Endothelial cell of umbilical vein (primary cell): ENCODE results near the gene LBHD2. TPM values are rescaled to one million over a fixed set of nuclear protein-coding genes. Genes with fewer than 3 reads are reported as not detected.

Experiments
- BruUV-seq: library from RNA; stranded (reverse); fragments of 400-500 nt; replicated peaks from 2 replicates; lab custom pipeline; 2021; lab: Mats Ljungman, UMichigan
- CTCF ChIA-PET: fragments of 300-600, 350-600 bp; sonication (Branson Sonifier 250); formaldehyde crosslinking; loops from one replicate; lab custom pipeline; 2021; ENCODE audit warnings: antibody characterized with exemption, inconsistent platforms; lab: Charles Lee
- POLR2A ChIA-PET: fragments of 300-600, 350-600 bp; sonication (Branson Sonifier 250); formaldehyde crosslinking; loops from one replicate; lab custom pipeline; 2021; ENCODE audit warnings: antibody characterized with exemption, inconsistent platforms; lab: Charles Lee
- DNase-seq: peaks from one replicate; pipeline ENCODE4 v3.0.0-alpha.2; 2011; ENCODE audit warnings: low read depth, low spot score
- FAIRE-seq: peaks from 2 replicates; lab custom pipeline; 2011; peaks lifted over from hg19 to GRCh38; lab: Jason Lieb, UNC
- H2AFZ ChIP-seq: 2 replicates; pipeline ENCODE4 v1.6.0; 2012; ENCODE audit warnings: low read depth, low read length, control low read depth, inconsistent platforms
- H3K27ac ChIP-seq: 2 replicates; pipeline ENCODE4 v1.5.1; 2011; ENCODE audit warnings: low read depth, mild to moderate bottlenecking, control low read depth, low read length, moderate library complexity; ENCODE audit not compliant: insufficient read depth
- H3K27me3 ChIP-seq, 2 experiments: 2 replicates each; pipeline versions ENCODE4 v1.6.0 to v1.6.1; 2011; ENCODE audit warnings: low read length in 2 of 2, mixed read lengths in 1 of 2; ENCODE audit not compliant: control insufficient read depth in 2 of 2, insufficient read depth in 2 of 2
- H3K36me3 ChIP-seq, 2 experiments: 2 replicates in 1 of 2; 3 replicates in 1 of 2; pipeline ENCODE4 v1.5.1; 2011; ENCODE audit warnings: low read length in 2 of 2, mild to moderate bottlenecking in 1 of 2, moderate library complexity in 1 of 2; ENCODE audit not compliant: control insufficient read depth in 2 of 2, insufficient read depth in 2 of 2; ENCODE audit errors: extremely low read depth in 1 of 2
- H3K4me1 ChIP-seq: 3 replicates; pipeline ENCODE4 v1.5.1; 2011; ENCODE audit warnings: mild to moderate bottlenecking, low read length; ENCODE audit not compliant: control insufficient read depth, insufficient read depth; ENCODE audit errors: extremely low read depth
- H3K4me2 ChIP-seq: 2 replicates; pipeline ENCODE4 v1.6.1; 2011; ENCODE audit warnings: low read length, control low read depth, mixed read lengths; ENCODE audit not compliant: insufficient read depth
- H3K4me3 ChIP-seq, 3 experiments: fragments of 200-600 bp in 1 of 3; sonication (generic), shearing (Covaris generic) in 1 of 3; replicated peaks in 1 of 3; 2 replicates each; pipeline ENCODE4 v1.5.1; 2011 to 2016; ENCODE audit warnings: control low read depth in 3 of 3, low read length in 3 of 3, mild to moderate bottlenecking in 2 of 3, inconsistent platforms in 1 of 3, low read depth in 1 of 3, moderate library complexity in 1 of 3; ENCODE audit not compliant: insufficient read depth in 1 of 3
- H3K79me2 ChIP-seq: 2 replicates; pipeline ENCODE4 v1.6.0; 2012; ENCODE audit warnings: low read length, inconsistent platforms; ENCODE audit not compliant: control insufficient read depth, insufficient read depth
- H3K9ac ChIP-seq: replicated peaks from 2 replicates; pipeline ENCODE3; 2011; ENCODE audit warnings: low read length, control low read depth; ENCODE audit not compliant: insufficient read depth; ENCODE audit errors: extremely low read depth
- H3K9me1 ChIP-seq: replicated peaks from 3 replicates; pipeline ENCODE4 v1.6.0; 2011; ENCODE audit warnings: mild to moderate bottlenecking, low read length; ENCODE audit not compliant: control insufficient read depth, insufficient read depth; ENCODE audit errors: extremely low read depth
- H3K9me3 ChIP-seq: replicated peaks from 2 replicates; pipeline ENCODE4 v1.5.1; 2012; ENCODE audit warnings: low read length, inconsistent platforms; ENCODE audit not compliant: control insufficient read depth, insufficient read depth
- H4K20me1 ChIP-seq: replicated peaks from 2 replicates; pipeline ENCODE3; 2011; ENCODE audit warnings: mild to moderate bottlenecking, low read length; ENCODE audit not compliant: control insufficient read depth, insufficient read depth; ENCODE audit errors: extremely low read depth
- EZH2 ChIP-seq: IDR thresholded peaks from 2 replicates; pipeline ENCODE4 v1.6.1; 2012; ENCODE audit warnings: borderline replicate concordance, low read depth, mild to moderate bottlenecking, moderate library complexity, low read length, inconsistent platforms; ENCODE audit not compliant: severe bottlenecking
- FOS ChIP-seq: IDR thresholded peaks from 2 replicates; pipeline ENCODE4 v1.6.1; 2011; ENCODE audit warnings: mild to moderate bottlenecking, low read length, moderate library complexity, borderline replicate concordance; ENCODE audit not compliant: insufficient read depth
- GATA2 ChIP-seq: IDR thresholded peaks from 2 replicates; pipeline ENCODE4 v1.7.0; 2011; ENCODE audit warnings: low read depth, mild to moderate bottlenecking, moderate library complexity, mixed read lengths, low read length; ENCODE audit not compliant: insufficient read length, insufficient read depth
- JUN ChIP-seq: IDR thresholded peaks from 2 replicates; pipeline ENCODE4 v1.6.1; 2011; ENCODE audit warnings: borderline replicate concordance, low read depth; ENCODE audit not compliant: insufficient read length, insufficient read depth
- MAX ChIP-seq: IDR thresholded peaks from 2 replicates; pipeline ENCODE4 v1.6.1; 2011; ENCODE audit not compliant: insufficient read depth, insufficient read length
- MYC ChIP-seq: IDR thresholded peaks from one replicate; pipeline ENCODE4 v1.6.1; 2011; ENCODE audit warnings: mild to moderate bottlenecking, low read depth, low read length
- POLR2A ChIP-seq: IDR thresholded peaks from 2 replicates; pipeline ENCODE4 v1.6.1; 2012; ENCODE audit warnings: low read depth, mild to moderate bottlenecking, control low read depth, low read length
- POLR2AphosphoS5 ChIP-seq: IDR thresholded peaks from 2 replicates; pipeline ENCODE4 v1.6.1; 2012; ENCODE audit warnings: low read depth, mild to moderate bottlenecking, control low read depth, low read length, moderate library complexity; ENCODE audit not compliant: insufficient read depth
- dilution Hi-C: fragments of 300-500 bp; cut with MboI; formaldehyde crosslinking; loops from one replicate; pipeline ENCODE4 v1.15.0; 2019; ENCODE audit warnings: low sequenced_read_pairs; ENCODE audit not compliant: extremely low pct_ligation_motif_present
- intact Hi-C: fragments of 100-400 bp; cut with micrococcal nuclease; formaldehyde crosslinking; loops from one replicate; pipeline ENCODE4 v1.10.0; 2022
- polyA plus RNA-seq, 4 experiments: library from polyadenylated mRNA; depleted of rRNA in 3 of 4; stranded (reverse) in 3 of 4; unstranded in 1 of 4; fragments of >200 nt; gene quantifications; 2 replicates each; pipeline versions ENCODE4 v1.2.1 to v1.2.3, GENCODE V29; 2011 to 2012; ENCODE audit warnings: missing spikeins in 1 of 4
- total RNA-seq: library from RNA; stranded (reverse); gene quantifications from 2 replicates; pipeline ENCODE4 v1.2.3, GENCODE V29; 2021
- TF ChIP-seq, protein P1 (sequence below), 2 donors: IDR thresholded peaks; 1 replicate in 1 of 2; 2 replicates in 1 of 2; pipeline ENCODE4 v1.5.1; 2011; ENCODE audit warnings: low read length in 2 of 2, mild to moderate bottlenecking in 2 of 2, moderate library complexity in 2 of 2, control low read depth in 1 of 2, inconsistent platforms in 1 of 2, low read depth in 1 of 2; ENCODE audit not compliant: insufficient read depth in 1 of 2; ENCODE audit errors: extremely low read depth in 1 of 2

LBHD2 gene
- total and polyA plus RNA-seq, 2 donors (not counting 3 experiments of a cell fraction or from before 2014, with no cell fraction given), result not detected

GRCh38 chr14:103101257-103101962, 17.4 kb downstream of the LBHD2 start:
- Histone ChIP-seq H3K27me3 (peaks cover 28 to 29% of the 10 kb centered on the region in 2 experiments), H3K4me3 (no peak overlapping the region), H3K9me1 (no peaks in the 10 kb centered on the region), H3K4me2 (no peak overlapping the region), H3K36me3 (no peaks in the 10 kb centered on the region), H2AFZ (no peak overlapping the region), H3K9ac (no peak overlapping the region), H3K79me2 (no peaks in the 10 kb centered on the region), H3K27ac (no peak overlapping the region), H4K20me1 (no peaks in the 10 kb centered on the region), H3K9me3 (no peaks in the 10 kb centered on the region), H3K4me1 (no peaks in the 10 kb centered on the region)
- POLR2A ChIA-PET, result no interaction called here
- intact Hi-C loops, result loop anchor here (5.0 kb wide), 1 partner anchor 286 kb away; the partner anchor contains the start of gene MARK3
- DNase-seq (no peak), FAIRE-seq (no peak)
- dilution Hi-C loops, result no loop called here
- TF ChIP-seq GATA2 (no peak), POLR2A (no peak), MAX (no peak), FOS (no peak), JUN (no peak), EZH2 (no peak), POLR2AphosphoS5 (no peak), MYC (no peak)
- TF ChIP-seq, protein P1, sequence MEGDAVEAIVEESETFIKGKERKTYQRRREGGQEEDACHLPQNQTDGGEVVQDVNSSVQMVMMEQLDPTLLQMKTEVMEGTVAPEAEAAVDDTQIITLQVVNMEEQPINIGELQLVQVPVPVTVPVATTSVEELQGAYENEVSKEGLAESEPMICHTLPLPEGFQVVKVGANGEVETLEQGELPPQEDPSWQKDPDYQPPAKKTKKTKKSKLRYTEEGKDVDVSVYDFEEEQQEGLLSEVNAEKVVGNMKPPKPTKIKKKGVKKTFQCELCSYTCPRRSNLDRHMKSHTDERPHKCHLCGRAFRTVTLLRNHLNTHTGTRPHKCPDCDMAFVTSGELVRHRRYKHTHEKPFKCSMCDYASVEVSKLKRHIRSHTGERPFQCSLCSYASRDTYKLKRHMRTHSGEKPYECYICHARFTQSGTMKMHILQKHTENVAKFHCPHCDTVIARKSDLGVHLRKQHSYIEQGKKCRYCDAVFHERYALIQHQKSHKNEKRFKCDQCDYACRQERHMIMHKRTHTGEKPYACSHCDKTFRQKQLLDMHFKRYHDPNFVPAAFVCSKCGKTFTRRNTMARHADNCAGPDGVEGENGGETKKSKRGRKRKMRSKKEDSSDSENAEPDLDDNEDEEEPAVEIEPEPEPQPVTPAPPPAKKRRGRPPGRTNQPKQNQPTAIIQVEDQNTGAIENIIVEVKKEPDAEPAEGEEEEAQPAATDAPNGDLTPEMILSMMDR (IDR thresholded peaks at IDR 0.05; ENCODE audit: extremely low read depth in 1 of 2, insufficient read depth in 1 of 2, low read depth in 1 of 2, low read length in 2 of 2), result no peak
- CTCF ChIA-PET, result interaction anchor here (7.3 to 7.9 kb wide), 2 partner anchors 38 to 190 kb away, joined by 219 to 257 read pairs; no protein-coding TSS in a partner anchor
- BruUV-seq, result no TSS peak
